Esophagus squamous epithelium (tissue), 5 donors: ENCODE measurements around the gene ARHGAP26. TPM values are rescaled to one million over a fixed set of nuclear protein-coding genes. Genes with fewer than 3 reads are reported as not detected.

ENCODE experiments used
- DNase-seq: peaks from one replicate; lab custom pipeline; 2025; lab: John Stamatoyannopoulos, UW
- H3K27ac ChIP-seq, 4 donors: fragments of 200-600 bp; sonication (generic); one replicate each; pipeline ENCODE4 v1.5.1; 2016 to 2019; ENCODE audit warnings: mild to moderate bottlenecking in 1 of 4
- H3K27me3 ChIP-seq, 4 donors: fragments of 200-600 bp; sonication (generic); 1 replicate in 3 of 4; 2 replicates in 1 of 4; pipeline versions ENCODE4 v1.5.1 to v1.6.0; 2017 to 2021; ENCODE audit warnings: antibody characterized with exemption in 1 of 4
- H3K36me3 ChIP-seq, 3 donors: fragments of 200-600 bp; sonication (generic); one replicate each; pipeline ENCODE4 v1.5.1; 2016 to 2019
- H3K4me1 ChIP-seq, 3 donors: fragments of 200-600 bp; sonication (generic); one replicate each; pipeline ENCODE4 v1.5.1; 2017 to 2019
- H3K4me3 ChIP-seq, 4 donors: fragments of 200-600 bp; sonication (generic); 1 replicate in 3 of 4; 2 replicates in 1 of 4; pipeline ENCODE4 v1.5.1; 2016 to 2019; ENCODE audit warnings: mild to moderate bottlenecking in 2 of 4, moderate library complexity in 1 of 4
- H3K9me3 ChIP-seq, 3 donors: fragments of 200-600 bp; sonication (generic); one replicate each; pipeline ENCODE4 v1.5.1; 2016 to 2019
- POLR2A ChIP-seq, 4 donors: fragments of 450-650 bp; IDR thresholded peaks; one replicate each; pipeline ENCODE4 v1.6.1; 2017; ENCODE audit warnings: antibody characterized with exemption in 4 of 4, mild to moderate bottlenecking in 4 of 4, moderate library complexity in 3 of 4
- WGBS, 2 donors: methylation state at CpG; one replicate each; pipeline ENCODE4 v1.1.5; 2018; 5-methylcytosine and 5-hydroxymethylcytosine counted together
- intact Hi-C: fragments of 100-400 bp; cut with DNase I; formaldehyde crosslinking; loops from one replicate; pipeline ENCODE4 v1.15.0; 2022
- total RNA-seq, 4 donors: library from RNA; depleted of rRNA; stranded (reverse); fragments of >200 nt; gene quantifications; one replicate each; pipeline ENCODE4 v1.1.0, GENCODE V29; 2016
- TF ChIP-seq, protein P1 (sequence below), 6 experiments: fragments of 450-650 bp in 4 of 6; fragments of 200-600 bp in 2 of 6; sonication (generic) in 2 of 6; IDR thresholded peaks; one replicate each; pipeline ENCODE4 v1.5.1; 2016 to 2019; ENCODE audit warnings: antibody characterized with exemption in 6 of 6, mild to moderate bottlenecking in 4 of 6, moderate library complexity in 4 of 6
- donor health status: DM: yes; HTN: yes; CAD: no.

ARHGAP26 gene
- total RNA-seq, 4 donors from 2014 or later, result 4.4 to 18.7 (median 15.4) TPM

GRCh38 chr5:143025376-143025775 is 255.2 kb downstream of the ARHGAP26 start:
- no peak overlapping the region for H3K27ac ChIP-seq

DNA sequence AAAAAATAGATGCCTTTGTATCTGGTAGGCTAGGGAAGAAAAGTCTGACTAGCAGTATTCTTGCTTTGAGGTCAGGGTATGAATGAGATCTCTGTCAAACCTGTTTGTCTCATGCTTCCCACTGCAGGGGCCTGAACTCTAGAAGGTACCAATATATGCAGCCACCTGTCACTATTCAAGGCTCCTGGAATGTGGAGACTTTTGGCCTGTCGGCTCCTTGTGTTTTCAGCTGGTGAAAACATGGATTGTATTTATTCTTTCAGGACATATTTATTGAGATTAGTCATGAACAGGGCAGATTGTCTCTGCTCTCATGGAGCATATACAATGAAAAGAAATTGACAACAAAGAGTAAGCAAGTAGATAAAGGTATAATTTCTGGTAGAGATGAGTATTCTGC is 255.8 kb downstream of the ARHGAP26 start:
- H3K27me3 ChIP-seq, result no peaks in the 10 kb centered on the region
- no peaks in the 10 kb centered on the region for H3K36me3 ChIP-seq
- intact Hi-C loops, result no loop called here
- WGBS, 2 donors, result 89 to 100% methylated on average over 1 of the region's 1 CpG
- no peak overlapping the region for H3K4me3 ChIP-seq
- H3K27ac ChIP-seq, result no peak overlapping the region
- TF ChIP-seq POLR2A (IDR thresholded peaks at IDR 0.05), result no peak
- TF ChIP-seq, protein P1, sequence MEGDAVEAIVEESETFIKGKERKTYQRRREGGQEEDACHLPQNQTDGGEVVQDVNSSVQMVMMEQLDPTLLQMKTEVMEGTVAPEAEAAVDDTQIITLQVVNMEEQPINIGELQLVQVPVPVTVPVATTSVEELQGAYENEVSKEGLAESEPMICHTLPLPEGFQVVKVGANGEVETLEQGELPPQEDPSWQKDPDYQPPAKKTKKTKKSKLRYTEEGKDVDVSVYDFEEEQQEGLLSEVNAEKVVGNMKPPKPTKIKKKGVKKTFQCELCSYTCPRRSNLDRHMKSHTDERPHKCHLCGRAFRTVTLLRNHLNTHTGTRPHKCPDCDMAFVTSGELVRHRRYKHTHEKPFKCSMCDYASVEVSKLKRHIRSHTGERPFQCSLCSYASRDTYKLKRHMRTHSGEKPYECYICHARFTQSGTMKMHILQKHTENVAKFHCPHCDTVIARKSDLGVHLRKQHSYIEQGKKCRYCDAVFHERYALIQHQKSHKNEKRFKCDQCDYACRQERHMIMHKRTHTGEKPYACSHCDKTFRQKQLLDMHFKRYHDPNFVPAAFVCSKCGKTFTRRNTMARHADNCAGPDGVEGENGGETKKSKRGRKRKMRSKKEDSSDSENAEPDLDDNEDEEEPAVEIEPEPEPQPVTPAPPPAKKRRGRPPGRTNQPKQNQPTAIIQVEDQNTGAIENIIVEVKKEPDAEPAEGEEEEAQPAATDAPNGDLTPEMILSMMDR (IDR thresholded peaks at IDR 0.05), result no peak
- no peak for DNase-seq
- no peaks in the 10 kb centered on the region for H3K9me3 ChIP-seq
- H3K4me1 ChIP-seq, result peaks cover 0 to 17% (median 11%) of the 10 kb centered on the region in 3 donors

More at GRCh38 chr5:143025376-143025775, 255.2 kb downstream of the ARHGAP26 start:
- WGBS, 2 donors, result 59 to 71% methylated on average over 4 of the region's 4 CpGs
- H3K4me1 ChIP-seq, result peaks cover 0 to 17% (median 11%) of the 10 kb centered on the region in 3 donors
- no peaks in the 10 kb centered on the region for H3K27me3 ChIP-seq
- TF ChIP-seq POLR2A (IDR thresholded peaks at IDR 0.05), result no peak
- TF ChIP-seq, protein P1 (IDR thresholded peaks at IDR 0.05), result no peak
- no peak overlapping the region for H3K4me3 ChIP-seq
- H3K9me3 ChIP-seq, result no peaks in the 10 kb centered on the region
- DNase-seq, result no peak
- no peaks in the 10 kb centered on the region for H3K36me3 ChIP-seq
- intact Hi-C loops, result no loop called here

- H3K4me1 ChIP-seq, result peaks cover 0 to 17% (median 11%) of the 10 kb centered on the region in 3 donors
- H3K27ac ChIP-seq, result no peak overlapping the region
- intact Hi-C loops, result no loop called here
- TF ChIP-seq, protein P1 (IDR thresholded peaks at IDR 0.05), result no peak
- no peak for TF ChIP-seq POLR2A (IDR thresholded peaks at IDR 0.05)
- H3K9me3 ChIP-seq, result no peaks in the 10 kb centered on the region
- H3K4me3 ChIP-seq, result no peak overlapping the region
- no peak for DNase-seq
- H3K36me3 ChIP-seq, result no peaks in the 10 kb centered on the region
- H3K27me3 ChIP-seq, result no peaks in the 10 kb centered on the region
- 89 to 97% methylated on average over 3 of the region's 3 CpGs for WGBS, 2 donors
These were observed 256.2 kb downstream of the ARHGAP26 start for GRCh38 chr5:143026380-143026779.

- DNase-seq, result no peak
- Histone ChIP-seq H3K27ac (no peak overlapping the region), H3K4me1 (peaks cover 0 to 26% (median 0%) of the 10 kb centered on the region in 3 donors), H3K9me3 (no peaks in the 10 kb centered on the region), H3K27me3 (no peaks in the 10 kb centered on the region), H3K4me3 (no peak overlapping the region), H3K36me3 (no peaks in the 10 kb centered on the region)
- WGBS, 2 donors, result 84 to 94% methylated on average over 4 of the region's 4 CpGs
- TF ChIP-seq, protein P1 (IDR thresholded peaks at IDR 0.05), result no peak
- intact Hi-C loops, result no loop called here
These were observed 259.1 kb downstream of the ARHGAP26 start for GRCh38 chr5:143029293-143029692.

GRCh38 chr5:143030349-143030748 is 260.2 kb downstream of the ARHGAP26 start:
- Histone ChIP-seq H3K27ac (no peak overlapping the region), H3K27me3 (no peaks in the 10 kb centered on the region), H3K4me3 (no peak overlapping the region), H3K4me1 (peaks cover 0 to 26% (median 0%) of the 10 kb centered on the region in 3 donors), H3K36me3 (no peaks in the 10 kb centered on the region), H3K9me3 (no peaks in the 10 kb centered on the region)
- TF ChIP-seq POLR2A (IDR thresholded peaks at IDR 0.05), result no peak
- TF ChIP-seq, protein P1 (IDR thresholded peaks at IDR 0.05), result no peak
- 70 to 74% methylated on average over 2 of the region's 2 CpGs for WGBS, 2 donors
- intact Hi-C loops, result no loop called here
- no peak for DNase-seq
